HepG2 (cell line): ENCODE results near the gene CAMTA2. TPM values are rescaled to one million over a fixed set of nuclear protein-coding genes. Genes with fewer than 3 reads are reported as not detected.

Source experiments
- CBFB ChIP-seq: sonication (generic); formaldehyde crosslinking; IDR thresholded peaks from 2 replicates; pipeline ENCODE4 v1.4.0; 2020; ENCODE audit warnings: missing genetic modification reagents
- EED ChIP-seq: sonication (generic); formaldehyde crosslinking; IDR thresholded peaks from 2 replicates; pipeline ENCODE4 v1.5.0; 2020; ENCODE audit warnings: mild to moderate bottlenecking, missing genetic modification reagents
- MED8 ChIP-seq: sonication (generic); formaldehyde crosslinking; IDR thresholded peaks from 2 replicates; pipeline ENCODE4 v1.8.1; 2023; ENCODE audit warnings: mild to moderate bottlenecking, missing genetic modification reagents; ENCODE audit not compliant: insufficient replicate concordance
- MTF1 ChIP-seq: sonication (generic); formaldehyde crosslinking; IDR thresholded peaks from 2 replicates; pipeline ENCODE4 v1.5.0; 2020; ENCODE audit warnings: missing genetic modification reagents
- NKX3-1 ChIP-seq: sonication (generic); formaldehyde crosslinking; IDR thresholded peaks from 2 replicates; pipeline ENCODE4 v1.5.0; 2020; ENCODE audit warnings: missing genetic modification reagents
- PHF21A ChIP-seq: sonication (generic); formaldehyde crosslinking; IDR thresholded peaks from 2 replicates; pipeline ENCODE4 v1.5.0; 2020; ENCODE audit warnings: mild to moderate bottlenecking, missing genetic modification reagents
- POLR2A ChIP-seq, 2 experiments: IDR thresholded peaks; 2 replicates each; pipeline ENCODE4 v1.6.1; 2011; ENCODE audit warnings: low read depth in 2 of 2, low read length in 2 of 2, mild to moderate bottlenecking in 1 of 2, moderate library complexity in 1 of 2; ENCODE audit not compliant: insufficient read depth in 1 of 2
- RBAK ChIP-seq: sonication (generic); formaldehyde crosslinking; IDR thresholded peaks from 2 replicates; pipeline ENCODE4 v1.5.1; 2020; ENCODE audit warnings: mild to moderate bottlenecking, missing genetic modification reagents
- RBFOX2 ChIP-seq: fragments of 200-400 bp; formaldehyde crosslinking; IDR thresholded peaks from 2 replicates; pipeline ENCODE4 v1.6.1; 2017; ENCODE audit warnings: low read depth, mild to moderate bottlenecking, low read length
- SMARCC2 ChIP-seq: fragments of 450-650 bp; IDR thresholded peaks from 2 replicates; pipeline ENCODE4 v1.6.1; 2017; ENCODE audit warnings: antibody characterized with exemption, mild to moderate bottlenecking
- ZFX ChIP-seq: sonication (generic); formaldehyde crosslinking; IDR thresholded peaks from 2 replicates; pipeline ENCODE4 v1.4.0; 2020; ENCODE audit warnings: mild to moderate bottlenecking, low read depth, missing genetic modification reagents, moderate library complexity
- ZNF143 ChIP-seq: sonication (generic); formaldehyde crosslinking; IDR thresholded peaks from 2 replicates; pipeline ENCODE4 v1.4.0; 2020; ENCODE audit warnings: missing genetic modification reagents
- ZNF207 ChIP-seq: fragments of 450-650 bp; IDR thresholded peaks from 2 replicates; pipeline ENCODE4 v1.6.1; 2016; ENCODE audit warnings: antibody characterized with exemption, borderline replicate concordance
- ZNF563 ChIP-seq: sonication (generic); formaldehyde crosslinking; IDR thresholded peaks from 2 replicates; pipeline ENCODE4 v1.8.0; 2022; ENCODE audit warnings: mild to moderate bottlenecking, moderate library complexity, missing genetic modification reagents
- ZNF567 ChIP-seq: sonication (generic); formaldehyde crosslinking; IDR thresholded peaks from 2 replicates; pipeline ENCODE4 v1.8.1; 2023; ENCODE audit warnings: mild to moderate bottlenecking, missing genetic modification reagents, borderline replicate concordance
- ZNF639 ChIP-seq: conservative IDR thresholded peaks from 2 replicates; pipeline ENCODE4 v1.6.1; 2018; ENCODE audit warnings: missing genetic modification reagents
- polyA plus RNA-seq, 8 experiments: library from polyadenylated mRNA; depleted of rRNA in 3 of 8; stranded (reverse) in 7 of 8; unstranded in 1 of 8; fragments of >200 nt; fragmentation: Illumina TruSeq in 4 of 8; extraction: Trizol in 4 of 8; gene quantifications; 2 replicates each; pipeline versions ENCODE4 v1.2.1 to v1.2.3, GENCODE V29; 2011 to 2016; ENCODE audit warnings: low read depth in 4 of 8, missing spikeins in 1 of 8, mixed read lengths in 1 of 8; ENCODE audit not compliant: insufficient read depth in 1 of 8
- total RNA-seq, 5 experiments: library from RNA; depleted of rRNA; stranded (reverse); fragments of >200 nt; fragmentation: Illumina TruSeq; extraction: Trizol; gene quantifications; 2 replicates each; pipeline ENCODE4 v1.2.3, GENCODE V29; 2016; ENCODE audit warnings: low read depth in 1 of 5
- TF ChIP-seq, protein P1 (sequence below): sonication (generic); formaldehyde crosslinking; IDR thresholded peaks from 2 replicates; pipeline ENCODE4 v1.8.0; 2022; ENCODE audit warnings: mild to moderate bottlenecking, missing genetic modification reagents, borderline replicate concordance
- TF ChIP-seq, protein P2 (sequence below): sonication (generic); formaldehyde crosslinking; IDR thresholded peaks from 2 replicates; pipeline ENCODE4 v1.8.1; 2023; ENCODE audit warnings: missing genetic modification reagents, inconsistent platforms, borderline replicate concordance

The CAMTA2 gene
- total and polyA plus RNA-seq, 2 of the 13 experiments (the other 11 are each of a cell fraction or from before 2014, with no cell fraction given): 4.1 to 7.1 TPM

- no peak for TF ChIP-seq ZNF207
- TF ChIP-seq ZNF143 (CRISPR knock-in tag): peak; percentile 86
- TF ChIP-seq EED (CRISPR knock-in tag): no peak
- TF ChIP-seq SMARCC2: no peak
- peak; percentile 67 for TF ChIP-seq ZNF639 (CRISPR knock-in tag)
- TF ChIP-seq RBFOX2: peak; percentile 97
- no peak for TF ChIP-seq MTF1 (CRISPR knock-in tag)
- TF ChIP-seq, protein P1, sequence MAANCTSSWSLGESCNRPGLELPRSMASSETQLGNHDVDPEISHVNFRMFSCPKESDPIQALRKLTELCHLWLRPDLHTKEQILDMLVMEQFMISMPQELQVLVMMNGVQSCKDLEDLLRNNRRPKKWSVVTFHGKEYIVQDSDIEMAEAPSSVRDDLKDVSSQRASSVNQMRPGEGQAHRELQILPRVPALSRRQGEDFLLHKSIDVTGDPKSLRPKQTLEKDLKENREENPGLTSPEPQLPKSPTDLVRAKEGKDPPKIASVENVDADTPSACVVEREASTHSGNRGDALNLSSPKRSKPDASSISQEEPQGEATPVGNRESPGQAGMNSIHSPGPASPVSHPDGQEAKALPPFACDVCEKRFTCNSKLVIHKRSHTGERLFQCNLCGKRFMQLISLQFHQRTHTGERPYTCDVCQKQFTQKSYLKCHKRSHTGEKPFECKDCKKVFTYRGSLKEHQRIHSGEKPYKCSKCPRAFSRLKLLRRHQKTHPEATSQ (CRISPR knock-in tag): no peak
- TF ChIP-seq POLR2A (IDR thresholded peaks at IDR 0.05; ENCODE audit: insufficient read depth in 1 of 2, low read depth in 2 of 2, low read length in 2 of 2): peak; percentile 67 to 90
- TF ChIP-seq RBAK (CRISPR knock-in tag): no peak
- TF ChIP-seq, protein P2, sequence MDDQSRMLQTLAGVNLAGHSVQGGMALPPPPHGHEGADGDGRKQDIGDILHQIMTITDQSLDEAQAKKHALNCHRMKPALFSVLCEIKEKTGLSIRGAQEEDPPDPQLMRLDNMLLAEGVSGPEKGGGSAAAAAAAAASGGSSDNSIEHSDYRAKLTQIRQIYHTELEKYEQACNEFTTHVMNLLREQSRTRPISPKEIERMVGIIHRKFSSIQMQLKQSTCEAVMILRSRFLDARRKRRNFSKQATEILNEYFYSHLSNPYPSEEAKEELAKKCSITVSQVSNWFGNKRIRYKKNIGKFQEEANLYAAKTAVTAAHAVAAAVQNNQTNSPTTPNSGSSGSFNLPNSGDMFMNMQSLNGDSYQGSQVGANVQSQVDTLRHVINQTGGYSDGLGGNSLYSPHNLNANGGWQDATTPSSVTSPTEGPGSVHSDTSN (CRISPR knock-in tag): no peak
- TF ChIP-seq MED8 (CRISPR knock-in tag): no peak
- no peak for TF ChIP-seq ZNF563 (CRISPR knock-in tag)
- peak; percentile 46; the same call in 1 of the 2 replicates for TF ChIP-seq PHF21A (CRISPR knock-in tag)
- TF ChIP-seq CBFB: no peak
- peak; percentile 90 for TF ChIP-seq ZFX (CRISPR knock-in tag)
- TF ChIP-seq NKX3-1 (CRISPR knock-in tag): no peak
- no peak for TF ChIP-seq ZNF567 (CRISPR knock-in tag)
Observed at GRCh38 chr17:4939796-4940554, 47.5 kb downstream of the CAMTA2 start, which contains the start of the genes RNF167 and SLC25A11 (continued).
